ENCODE data around the gene LRRFIP2. TPM values are rescaled to one million over a fixed set of nuclear protein-coding genes. Genes with fewer than 3 reads are reported as not detected.

LRRFIP2 gene
- total RNA-seq, 1 donor from 2014 or later, result 55.4 TPM

DNA sequence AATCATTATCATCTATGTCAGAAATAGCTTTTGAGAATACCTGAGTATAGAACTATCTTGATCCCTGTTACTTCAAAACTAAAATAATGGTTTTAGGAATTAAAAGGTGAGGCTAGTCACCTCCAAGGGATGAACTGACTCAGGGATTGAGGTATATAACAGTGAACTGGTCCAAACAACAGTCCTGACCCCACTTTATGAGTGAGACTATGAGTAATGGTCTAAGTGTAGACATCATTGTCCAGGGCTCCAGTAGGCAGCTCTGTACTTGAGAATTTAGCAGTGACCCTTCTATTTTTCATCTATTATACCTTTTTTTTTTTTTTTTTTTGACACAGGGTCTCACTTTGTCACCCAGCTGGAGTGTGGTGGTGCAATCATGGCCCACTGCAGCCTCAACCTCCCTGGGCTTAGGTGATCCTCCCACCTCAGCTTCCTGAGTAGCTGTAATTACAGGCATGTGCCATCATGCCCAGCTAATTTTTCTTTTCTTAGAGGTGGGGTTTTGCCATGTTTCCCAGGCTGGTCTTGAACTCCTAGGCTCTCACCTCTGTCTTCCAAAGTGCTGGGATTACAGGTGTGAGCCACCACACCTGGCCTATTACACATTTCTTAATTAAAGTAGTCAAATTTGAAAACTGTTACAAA, 144.7 kb downstream of the LRRFIP2 start:
- no peak for DNase-seq (ENCODE audit: low spot score in 2 of 2)
- no peak for FAIRE-seq

DNA sequence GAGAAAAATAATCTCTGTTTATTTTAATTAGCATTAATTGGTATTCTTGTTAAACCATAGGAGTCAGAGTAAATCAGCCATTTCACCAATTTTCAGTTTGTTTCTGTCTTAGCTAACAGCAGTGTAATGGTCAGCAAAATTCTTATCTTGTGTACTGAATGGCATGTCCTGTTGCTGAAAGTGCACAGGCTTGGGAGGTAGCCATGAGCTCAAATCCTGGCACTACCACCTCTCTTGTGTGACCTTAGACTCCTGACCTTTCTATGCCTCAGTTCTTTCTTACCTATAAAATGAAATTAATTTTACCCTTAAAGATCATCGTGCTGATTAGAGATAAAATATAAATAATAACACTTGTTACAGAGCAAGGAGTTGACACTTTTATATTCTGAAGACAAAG, 145.3 kb downstream of the LRRFIP2 start:
- no peak for DNase-seq (ENCODE audit: low spot score in 2 of 2)
- no peak for FAIRE-seq

GRCh38 chr3:37028329-37028728, 146.1 kb downstream of the LRRFIP2 start:
- DNase-seq (ENCODE audit: low spot score in 2 of 2) (no peak), FAIRE-seq (no peak)

- FAIRE-seq (no peak), DNase-seq (ENCODE audit: low spot score in 2 of 2) (no peak)
These were observed 147.5 kb downstream of the LRRFIP2 start for GRCh38 chr3:37026851-37027250.

DNA sequence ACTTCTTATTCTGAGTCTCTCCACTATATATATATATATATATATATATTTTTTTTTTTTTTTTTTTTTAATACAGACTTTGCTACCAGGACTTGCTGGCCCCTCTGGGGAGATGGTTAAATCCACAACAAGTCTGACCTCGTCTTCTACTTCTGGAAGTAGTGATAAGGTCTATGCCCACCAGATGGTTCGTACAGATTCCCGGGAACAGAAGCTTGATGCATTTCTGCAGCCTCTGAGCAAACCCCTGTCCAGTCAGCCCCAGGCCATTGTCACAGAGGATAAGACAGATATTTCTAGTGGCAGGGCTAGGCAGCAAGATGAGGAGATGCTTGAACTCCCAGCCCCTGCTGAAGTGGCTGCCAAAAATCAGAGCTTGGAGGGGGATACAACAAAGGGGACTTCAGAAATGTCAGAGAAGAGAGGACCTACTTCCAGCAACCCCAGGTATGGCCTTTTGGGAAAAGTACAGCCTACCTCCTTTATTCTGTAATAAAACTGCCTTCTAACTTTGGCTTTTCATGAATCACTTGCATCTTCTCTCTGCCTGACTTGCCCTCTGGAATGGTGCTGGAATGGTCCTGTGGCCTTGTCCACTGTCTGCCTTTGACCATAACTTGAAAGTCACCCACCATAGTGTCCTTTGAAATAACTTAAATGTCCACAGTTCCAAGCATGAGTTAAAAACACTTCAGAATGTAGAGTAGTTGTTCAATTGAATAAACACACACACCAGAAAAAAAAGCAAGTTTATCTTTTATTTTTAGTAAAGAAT, 148.6 kb downstream of the LRRFIP2 start:
- no peak for FAIRE-seq
- DNase-seq (ENCODE audit: low spot score in 2 of 2), result no peak

- FAIRE-seq (no peak), DNase-seq (ENCODE audit: low spot score in 2 of 2) (no peak)
These were observed 149.5 kb downstream of the LRRFIP2 start for GRCh38 chr3:37024820-37025405.

- FAIRE-seq (no peak), DNase-seq (ENCODE audit: low spot score in 2 of 2) (no peak)
These were observed 150.3 kb downstream of the LRRFIP2 start for GRCh38 chr3:37024092-37024491.

DNA sequence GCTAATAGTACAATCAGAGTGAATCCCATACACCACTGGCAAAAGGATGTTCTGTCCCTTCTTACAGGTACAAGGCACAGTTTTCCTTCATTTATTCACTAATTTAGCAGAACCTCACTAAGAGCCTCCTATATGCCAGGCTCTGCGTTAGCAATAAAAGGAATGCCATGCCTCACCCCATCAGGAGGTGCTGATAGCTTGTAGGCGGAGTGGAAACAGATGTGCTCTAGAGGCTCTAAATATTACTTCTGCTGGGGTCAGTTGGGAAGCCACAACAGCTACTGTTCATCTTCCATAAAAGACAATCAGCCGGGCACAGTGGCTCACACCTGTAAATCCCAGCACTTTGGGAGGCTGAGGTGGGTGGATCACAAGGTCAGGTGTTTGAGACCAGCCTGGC, 156.7 kb downstream of the LRRFIP2 start:
- no peak for FAIRE-seq
- DNase-seq (ENCODE audit: low spot score in 2 of 2), result no peak

DNA sequence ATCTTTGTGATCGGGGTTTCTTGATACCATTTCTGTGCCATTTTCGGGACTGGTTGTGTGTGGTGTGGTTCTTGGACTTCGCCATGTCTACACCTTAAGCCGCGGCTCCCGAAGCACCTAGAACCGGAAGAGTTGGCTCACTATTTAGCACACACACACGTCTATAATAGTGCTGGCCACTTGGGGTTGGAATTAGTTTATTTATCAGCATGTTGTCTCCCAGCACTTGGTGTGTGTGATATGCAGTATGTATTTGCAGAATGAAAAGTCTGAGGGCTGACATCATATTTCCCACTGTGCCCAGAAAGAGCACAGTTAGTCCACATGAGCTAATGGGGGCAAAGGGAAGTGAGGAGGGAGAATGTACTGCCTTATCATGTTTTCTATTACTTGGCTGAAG, 157.5 kb downstream of the LRRFIP2 start:
- DNase-seq (ENCODE audit: low spot score in 2 of 2) (no peak), FAIRE-seq (no peak)

GRCh38 chr3:37015642-37016041, 158.7 kb downstream of the LRRFIP2 start:
- FAIRE-seq (no peak), DNase-seq (ENCODE audit: low spot score in 2 of 2) (no peak)

DNA sequence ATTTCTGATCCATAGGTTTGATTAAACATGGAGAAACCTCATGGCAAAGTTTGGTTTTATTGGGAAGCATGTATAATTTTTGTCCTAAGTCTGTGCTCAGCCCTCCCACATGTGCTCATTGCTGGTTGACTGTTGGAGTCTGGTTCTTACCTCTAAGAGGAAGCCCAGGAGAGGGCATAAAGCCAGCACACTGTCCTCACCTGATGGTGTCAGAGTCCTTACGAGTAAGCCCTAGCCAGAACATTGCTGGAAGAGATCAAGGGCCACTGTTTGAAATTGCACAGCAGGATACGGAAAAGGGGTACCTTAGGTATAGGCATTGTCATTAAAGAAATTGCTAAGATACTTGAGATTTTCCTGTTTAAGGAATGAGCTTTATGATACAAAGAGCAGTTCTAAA, 159.8 kb downstream of the LRRFIP2 start:
- FAIRE-seq (no peak), DNase-seq (ENCODE audit: low spot score in 2 of 2) (no peak)

Small RNA genes within 50 kb of the gene (small RNA-seq; reads per million reads assigned to genes)
- gene RF00019 (not detected), gene RNU6-1301P (not detected)

Other genes starting within 250 kb of the LRRFIP2 start
- gene TRANK1, start 229.5 kb downstream of the LRRFIP2 start, total RNA-seq, result 9.0 TPM
- gene EPM2AIP1, start 181.5 kb downstream of the LRRFIP2 start, total RNA-seq, result 57.9 TPM
- 53.8 TPM for gene MLH1, start 181.1 kb downstream of the LRRFIP2 start, total RNA-seq
- gene GOLGA4, start 68.7 kb upstream of the LRRFIP2 start, total RNA-seq, result 30.2 TPM